ENCODE data around the gene FAM187B. TPM values are rescaled to one million over a fixed set of nuclear protein-coding genes. Genes with fewer than 3 reads are reported as not detected.

The FAM187B gene
- total RNA-seq, 2 donors from 2014 or later, result not detected

GRCh38 chr19:35273686-35274259 lies 45.2 kb upstream of the FAM187B start:
- peaks cover 4% of the 10 kb centered on the region for H3K4me1 Mint-ChIP-seq
- H3K27ac Mint-ChIP-seq, result no peak overlapping the region
- no peaks in the 10 kb centered on the region for H3K9me3 Mint-ChIP-seq
- Histone ChIP-seq H3K9ac (ENCODE audit: extremely low read depth, low read length, poor library complexity, severe bottlenecking) (no peak overlapping the region), H3K27ac (ENCODE audit: low read depth, low read length) (no peak overlapping the region), H3K36me3 (ENCODE audit: control insufficient read depth, insufficient read depth, low read length) (peaks cover 60% of the 10 kb centered on the region), H3K4me3 (ENCODE audit: low read length) (no peak overlapping the region), H3K4me1 (ENCODE audit: control insufficient read depth, insufficient read depth, low read length) (no peaks in the 10 kb centered on the region), H3K27me3 (ENCODE audit: control insufficient read depth, insufficient read depth, low read length, poor library complexity, severe bottlenecking) (no peaks in the 10 kb centered on the region), H3K9me3 (ENCODE audit: control insufficient read depth, low read length) (no peaks in the 10 kb centered on the region)
- no peak for DNase-seq
- no peak for TF ChIP-seq CTCF (conservative IDR thresholded peaks at IDR 0.05)
- 84 to 86% methylated on average over 12 to 14 of the region's 14 CpGs for WGBS, 2 experiments (ENCODE audit: insufficient coverage in 1 of 2, insufficient read length in 1 of 2)
- H3K4me3 Mint-ChIP-seq, result no peak overlapping the region
- H3K36me3 Mint-ChIP-seq (ENCODE audit: low read depth), result peaks cover 68% of the 10 kb centered on the region
- H3K27me3 Mint-ChIP-seq (ENCODE audit: insufficient read depth), result no peaks in the 10 kb centered on the region

DNA sequence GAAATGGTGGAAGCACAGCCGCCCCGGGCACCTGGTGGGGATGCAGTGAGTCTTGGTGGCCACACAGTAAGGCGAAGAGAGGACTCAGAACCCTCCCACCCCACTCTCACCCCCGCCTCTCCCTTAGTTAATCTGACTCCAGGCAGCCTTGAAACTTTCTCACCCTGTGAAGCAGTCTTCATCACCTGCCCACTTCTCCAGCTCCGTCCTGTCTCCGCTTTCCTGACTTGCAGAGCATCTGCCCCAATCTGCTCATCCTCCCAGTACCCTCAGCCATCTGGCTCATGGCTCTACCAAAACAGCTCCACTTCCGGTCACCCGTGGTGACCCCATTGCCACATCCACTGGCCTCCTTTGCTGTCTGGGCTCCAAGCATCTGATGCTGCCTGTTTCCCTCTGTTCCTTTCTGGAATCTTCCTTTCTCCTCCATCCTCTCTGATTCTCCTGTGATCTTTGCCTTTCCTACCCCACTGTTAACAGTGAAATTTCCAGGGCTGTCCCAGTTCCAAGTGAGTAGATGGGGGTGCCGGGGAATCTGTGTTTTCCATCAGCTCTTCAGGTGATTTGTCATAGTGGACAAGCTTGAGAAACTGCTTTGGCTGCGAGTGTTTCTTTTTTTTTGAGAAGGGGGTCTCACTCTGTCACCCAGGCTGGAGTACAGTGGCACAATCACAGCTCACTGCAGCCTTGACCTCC lies 44.6 kb upstream of the FAM187B start:
- 93 to 100% methylated on average over 1 to 10 of the region's 10 CpGs for WGBS, 2 experiments (ENCODE audit: insufficient coverage in 1 of 2, insufficient read length in 1 of 2)
- Mint-ChIP-seq H3K27ac (peak overlapping the region; percentile 48), H3K9me3 (no peaks in the 10 kb centered on the region), H3K4me1 (peaks cover 4% of the 10 kb centered on the region), H3K27me3 (ENCODE audit: insufficient read depth) (no peaks in the 10 kb centered on the region), H3K4me3 (no peak overlapping the region), H3K36me3 (ENCODE audit: low read depth) (peaks cover 66% of the 10 kb centered on the region)
- no peak overlapping the region for H3K27ac ChIP-seq (ENCODE audit: low read depth, low read length)
- H3K27me3 ChIP-seq (ENCODE audit: control insufficient read depth, insufficient read depth, low read length, poor library complexity, severe bottlenecking), result no peaks in the 10 kb centered on the region
- H3K9ac ChIP-seq (ENCODE audit: extremely low read depth, low read length, poor library complexity, severe bottlenecking), result no peak overlapping the region
- H3K4me3 ChIP-seq (ENCODE audit: low read length), result no peak overlapping the region
- no peak for DNase-seq
- H3K4me1 ChIP-seq (ENCODE audit: control insufficient read depth, insufficient read depth, low read length), result no peaks in the 10 kb centered on the region
- H3K9me3 ChIP-seq (ENCODE audit: control insufficient read depth, low read length), result no peaks in the 10 kb centered on the region
- no peak for TF ChIP-seq CTCF (conservative IDR thresholded peaks at IDR 0.05)
- peaks cover 60% of the 10 kb centered on the region for H3K36me3 ChIP-seq (ENCODE audit: control insufficient read depth, insufficient read depth, low read length)

DNA sequence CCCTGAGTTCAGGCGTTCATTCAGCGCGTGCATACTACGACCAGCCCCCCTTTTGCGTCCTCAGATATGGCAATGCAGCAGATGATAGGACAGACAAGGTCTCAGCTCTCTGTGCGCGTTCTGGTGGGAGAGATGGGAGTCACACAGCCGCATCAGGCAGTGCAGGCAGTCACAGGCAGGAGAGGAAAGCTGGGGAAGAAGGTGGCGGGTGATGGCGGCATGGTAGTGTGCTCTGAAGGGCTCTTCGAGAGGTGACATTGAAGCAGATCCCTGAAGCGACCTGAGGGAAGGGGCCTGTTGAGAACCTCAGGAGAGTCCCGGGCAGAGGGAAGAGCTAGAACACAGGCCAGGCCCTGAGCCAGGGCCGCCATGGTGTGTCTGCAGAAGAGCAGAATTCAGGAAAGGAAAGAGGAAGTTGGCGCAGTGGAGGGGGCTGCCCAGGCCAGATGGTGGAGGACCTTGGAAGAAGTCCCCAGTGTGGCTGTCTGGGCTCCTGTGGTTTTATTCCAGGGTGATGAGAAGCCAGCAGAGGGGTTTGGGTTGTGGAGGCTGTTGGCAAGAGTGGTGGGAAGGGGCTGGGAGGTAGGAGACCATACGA lies 43.7 kb upstream of the FAM187B start:
- peaks cover 4% of the 10 kb centered on the region for H3K4me1 Mint-ChIP-seq
- Histone ChIP-seq H3K4me1 (ENCODE audit: control insufficient read depth, insufficient read depth, low read length) (no peaks in the 10 kb centered on the region), H3K27me3 (ENCODE audit: control insufficient read depth, insufficient read depth, low read length, poor library complexity, severe bottlenecking) (no peaks in the 10 kb centered on the region), H3K9me3 (ENCODE audit: control insufficient read depth, low read length) (no peaks in the 10 kb centered on the region), H3K9ac (ENCODE audit: extremely low read depth, low read length, poor library complexity, severe bottlenecking) (no peak overlapping the region), H3K27ac (ENCODE audit: low read depth, low read length) (no peak overlapping the region), H3K36me3 (ENCODE audit: control insufficient read depth, insufficient read depth, low read length) (peaks cover 56% of the 10 kb centered on the region), H3K4me3 (ENCODE audit: low read length) (no peak overlapping the region)
- H3K36me3 Mint-ChIP-seq (ENCODE audit: low read depth), result peaks cover 61% of the 10 kb centered on the region
- no peak overlapping the region for H3K27ac Mint-ChIP-seq
- H3K9me3 Mint-ChIP-seq, result no peaks in the 10 kb centered on the region
- WGBS, 2 experiments (ENCODE audit: insufficient coverage in 1 of 2, insufficient read length in 1 of 2), result 96 to 97% methylated on average over 15 to 16 of the region's 16 CpGs
- TF ChIP-seq CTCF (conservative IDR thresholded peaks at IDR 0.05), result no peak
- H3K27me3 Mint-ChIP-seq (ENCODE audit: insufficient read depth), result no peaks in the 10 kb centered on the region
- H3K4me3 Mint-ChIP-seq, result no peak overlapping the region
- no peak for DNase-seq
